Measurements from ENCODE around the gene NUP93.

NUP93 gene

GRCh38 chr16:56847173-56847910, 117.4 kb downstream of the NUP93 start:
- no peak overlapping the region for H3K9ac ChIP-seq (ENCODE audit: low read length)
- H3K36me3 ChIP-seq (ENCODE audit: control insufficient read depth, low read depth, low read length): peaks cover 21% of the 10 kb centered on the region
- H3K27me3 ChIP-seq (ENCODE audit: control insufficient read depth, insufficient read depth, low read length): no peaks in the 10 kb centered on the region
- no peak overlapping the region for H3K4me3 ChIP-seq (ENCODE audit: low read length)
- H3K9me3 ChIP-seq (ENCODE audit: control insufficient read depth, low read depth, low read length): no peaks in the 10 kb centered on the region
- H3K27ac ChIP-seq (ENCODE audit: low read length): no peak overlapping the region
- H3K4me1 ChIP-seq (ENCODE audit: control insufficient read depth, low read depth, low read length): no peaks in the 10 kb centered on the region

- Histone ChIP-seq H3K27ac (ENCODE audit: low read length) (no peak overlapping the region), H3K9ac (ENCODE audit: low read length) (no peak overlapping the region), H3K36me3 (ENCODE audit: control insufficient read depth, low read depth, low read length) (peaks cover 11% of the 10 kb centered on the region), H3K27me3 (ENCODE audit: control insufficient read depth, insufficient read depth, low read length) (no peaks in the 10 kb centered on the region), H3K9me3 (ENCODE audit: control insufficient read depth, low read depth, low read length) (no peaks in the 10 kb centered on the region), H3K4me1 (ENCODE audit: control insufficient read depth, low read depth, low read length) (no peaks in the 10 kb centered on the region), H3K4me3 (ENCODE audit: low read length) (no peak overlapping the region)
These were observed 118.4 kb downstream of the NUP93 start for GRCh38 chr16:56848029-56848936.

- H3K27me3 ChIP-seq (ENCODE audit: control insufficient read depth, insufficient read depth, low read length): no peaks in the 10 kb centered on the region
- H3K36me3 ChIP-seq (ENCODE audit: control insufficient read depth, low read depth, low read length): peaks cover 7% of the 10 kb centered on the region
- no peaks in the 10 kb centered on the region for H3K4me1 ChIP-seq (ENCODE audit: control insufficient read depth, low read depth, low read length)
- H3K9ac ChIP-seq (ENCODE audit: low read length): no peak overlapping the region
- H3K9me3 ChIP-seq (ENCODE audit: control insufficient read depth, low read depth, low read length): no peaks in the 10 kb centered on the region
- no peak overlapping the region for H3K27ac ChIP-seq (ENCODE audit: low read length)
- no peak overlapping the region for H3K4me3 ChIP-seq (ENCODE audit: low read length)
These were observed 119.2 kb downstream of the NUP93 start for GRCh38 chr16:56848955-56849689.

- no peak overlapping the region for H3K4me3 ChIP-seq (ENCODE audit: low read length)
- H3K27ac ChIP-seq (ENCODE audit: low read length): no peak overlapping the region
- no peaks in the 10 kb centered on the region for H3K4me1 ChIP-seq (ENCODE audit: control insufficient read depth, low read depth, low read length)
- H3K27me3 ChIP-seq (ENCODE audit: control insufficient read depth, insufficient read depth, low read length): no peaks in the 10 kb centered on the region
- no peaks in the 10 kb centered on the region for H3K9me3 ChIP-seq (ENCODE audit: control insufficient read depth, low read depth, low read length)
- peaks cover 2% of the 10 kb centered on the region for H3K36me3 ChIP-seq (ENCODE audit: control insufficient read depth, low read depth, low read length)
- no peak overlapping the region for H3K9ac ChIP-seq (ENCODE audit: low read length)
These were observed 120.1 kb downstream of the NUP93 start for GRCh38 chr16:56849690-56850680.

GRCh38 chr16:56851671-56852400, 121.9 kb downstream of the NUP93 start:
- H3K9ac ChIP-seq (ENCODE audit: low read length): no peak overlapping the region
- H3K36me3 ChIP-seq (ENCODE audit: control insufficient read depth, low read depth, low read length): no peaks in the 10 kb centered on the region
- H3K4me1 ChIP-seq (ENCODE audit: control insufficient read depth, low read depth, low read length): no peaks in the 10 kb centered on the region
- no peak overlapping the region for H3K27ac ChIP-seq (ENCODE audit: low read length)
- no peaks in the 10 kb centered on the region for H3K27me3 ChIP-seq (ENCODE audit: control insufficient read depth, insufficient read depth, low read length)
- no peak overlapping the region for H3K4me3 ChIP-seq (ENCODE audit: low read length)
- H3K9me3 ChIP-seq (ENCODE audit: control insufficient read depth, low read depth, low read length): no peaks in the 10 kb centered on the region

- no peak overlapping the region for H3K9ac ChIP-seq (ENCODE audit: low read length)
- no peaks in the 10 kb centered on the region for H3K9me3 ChIP-seq (ENCODE audit: control insufficient read depth, low read depth, low read length)
- no peak overlapping the region for H3K27ac ChIP-seq (ENCODE audit: low read length)
- H3K4me1 ChIP-seq (ENCODE audit: control insufficient read depth, low read depth, low read length): no peaks in the 10 kb centered on the region
- H3K36me3 ChIP-seq (ENCODE audit: control insufficient read depth, low read depth, low read length): no peaks in the 10 kb centered on the region
- no peak overlapping the region for H3K4me3 ChIP-seq (ENCODE audit: low read length)
- H3K27me3 ChIP-seq (ENCODE audit: control insufficient read depth, insufficient read depth, low read length): no peaks in the 10 kb centered on the region
These were observed 122.4 kb downstream of the NUP93 start for GRCh38 chr16:56852401-56852730.

- Histone ChIP-seq H3K27ac (ENCODE audit: low read length) (no peak overlapping the region), H3K4me1 (ENCODE audit: control insufficient read depth, low read depth, low read length) (no peaks in the 10 kb centered on the region), H3K9me3 (ENCODE audit: control insufficient read depth, low read depth, low read length) (no peaks in the 10 kb centered on the region), H3K4me3 (ENCODE audit: low read length) (no peak overlapping the region), H3K36me3 (ENCODE audit: control insufficient read depth, low read depth, low read length) (no peaks in the 10 kb centered on the region), H3K9ac (ENCODE audit: low read length) (no peak overlapping the region), H3K27me3 (ENCODE audit: control insufficient read depth, insufficient read depth, low read length) (no peaks in the 10 kb centered on the region)
These were observed 123.0 kb downstream of the NUP93 start for GRCh38 chr16:56852968-56853367.

GRCh38 chr16:56855201-56855600, 125.3 kb downstream of the NUP93 start:
- Histone ChIP-seq H3K27me3 (ENCODE audit: control insufficient read depth, insufficient read depth, low read length) (no peaks in the 10 kb centered on the region), H3K9me3 (ENCODE audit: control insufficient read depth, low read depth, low read length) (no peaks in the 10 kb centered on the region), H3K27ac (ENCODE audit: low read length) (no peak overlapping the region)

GRCh38 chr16:56855946-56856345, 126.0 kb downstream of the NUP93 start:
- Histone ChIP-seq H3K27ac (ENCODE audit: low read length) (no peak overlapping the region), H3K9ac (ENCODE audit: low read length) (no peak overlapping the region), H3K36me3 (ENCODE audit: control insufficient read depth, low read depth, low read length) (no peaks in the 10 kb centered on the region), H3K27me3 (ENCODE audit: control insufficient read depth, insufficient read depth, low read length) (no peaks in the 10 kb centered on the region), H3K4me1 (ENCODE audit: control insufficient read depth, low read depth, low read length) (no peaks in the 10 kb centered on the region), H3K4me3 (ENCODE audit: low read length) (no peak overlapping the region), H3K9me3 (ENCODE audit: control insufficient read depth, low read depth, low read length) (no peaks in the 10 kb centered on the region)

More at GRCh38 chr16:56855201-56855600, 125.3 kb downstream of the NUP93 start:
- H3K9ac ChIP-seq (ENCODE audit: low read length): no peak overlapping the region
- no peaks in the 10 kb centered on the region for H3K36me3 ChIP-seq (ENCODE audit: control insufficient read depth, low read depth, low read length)
- no peak overlapping the region for H3K4me3 ChIP-seq (ENCODE audit: low read length)
- H3K4me1 ChIP-seq (ENCODE audit: control insufficient read depth, low read depth, low read length): no peaks in the 10 kb centered on the region

GRCh38 chr16:56856876-56857447, 127.0 kb downstream of the NUP93 start:
- Histone ChIP-seq H3K36me3 (ENCODE audit: control insufficient read depth, low read depth, low read length) (no peaks in the 10 kb centered on the region), H3K4me1 (ENCODE audit: control insufficient read depth, low read depth, low read length) (no peaks in the 10 kb centered on the region), H3K27ac (ENCODE audit: low read length) (no peak overlapping the region), H3K4me3 (ENCODE audit: low read length) (no peak overlapping the region), H3K9ac (ENCODE audit: low read length) (no peak overlapping the region), H3K27me3 (ENCODE audit: control insufficient read depth, insufficient read depth, low read length) (no peaks in the 10 kb centered on the region), H3K9me3 (ENCODE audit: control insufficient read depth, low read depth, low read length) (no peaks in the 10 kb centered on the region)
